Retinal pigment epithelial cell (primary cell): ENCODE results near the gene RALGDS.

Experiments used
- DNase-seq: peaks from one replicate; pipeline ENCODE4 v3.0.0-alpha.2; 2010; ENCODE audit warnings: low read depth
- H3K4me3 ChIP-seq: 2 replicates; pipeline ENCODE4 v1.5.1; 2011; ENCODE audit warnings: mild to moderate bottlenecking, low read length, control low read depth, moderate library complexity
- CTCF ChIP-seq: conservative IDR thresholded peaks from 2 replicates; pipeline ENCODE4 v1.5.1; 2011; ENCODE audit warnings: low read depth, low read length, control low read depth, inconsistent platforms

Gene RALGDS

DNA sequence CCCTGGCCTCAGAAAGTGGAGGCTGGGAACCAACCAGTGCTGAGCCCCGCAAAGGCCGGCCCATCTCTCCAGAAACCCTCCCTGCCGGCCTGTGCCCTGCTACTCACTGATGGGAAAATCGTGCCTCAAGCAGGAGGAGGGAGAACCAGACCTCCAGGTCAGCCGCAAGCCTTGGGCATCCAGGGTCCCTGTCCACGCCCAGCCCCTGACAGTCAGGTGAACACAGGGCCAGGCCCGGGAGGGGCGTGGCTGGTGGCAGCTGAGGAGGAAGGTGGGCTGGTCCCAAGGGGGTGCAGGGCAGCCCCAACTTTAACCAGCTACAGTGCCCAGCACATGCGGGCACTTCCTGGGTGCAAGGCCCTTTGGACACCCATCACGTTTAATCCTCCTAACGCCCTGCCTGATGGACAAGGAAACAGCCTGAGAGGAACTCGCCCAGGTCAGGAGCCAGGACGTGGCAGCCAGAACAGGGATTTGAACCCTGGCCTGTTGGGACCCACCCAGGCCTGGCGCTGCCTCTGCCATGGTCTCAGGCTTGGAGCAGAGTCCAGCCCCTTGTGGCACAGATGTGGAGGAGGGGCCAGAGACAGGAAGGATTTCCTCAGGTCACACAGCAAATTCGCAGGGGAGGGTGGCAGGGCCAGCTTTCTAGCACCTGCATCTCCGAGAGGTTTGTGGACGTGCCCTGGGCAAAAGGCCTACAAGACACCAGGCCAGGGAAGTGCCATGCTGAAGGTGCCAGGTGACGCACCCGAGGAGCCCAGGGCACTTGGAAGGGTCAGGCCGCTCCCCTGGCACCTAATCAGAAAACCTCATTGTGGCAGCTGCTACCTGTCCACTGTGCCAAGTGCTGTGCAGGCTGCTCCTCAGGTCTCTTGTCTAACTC lies 4.5 kb downstream of the RALGDS start:
- DNase-seq: no peak
- TF ChIP-seq CTCF: no peak
- H3K4me3 ChIP-seq: no peak overlapping the region

- no peak for DNase-seq
- no peak overlapping the region for H3K4me3 ChIP-seq
- TF ChIP-seq CTCF: no peak
Observed at GRCh38 chr9:133115604-133116345, 5.3 kb downstream of the RALGDS start.

GRCh38 chr9:133114886-133115603 lies 6.0 kb downstream of the RALGDS start:
- DNase-seq: no peak
- no peak for TF ChIP-seq CTCF
- H3K4me3 ChIP-seq: no peak overlapping the region

- H3K4me3 ChIP-seq: no peak overlapping the region
- no peak for TF ChIP-seq CTCF
- DNase-seq: no peak
Observed at GRCh38 chr9:133113949-133114885, 6.8 kb downstream of the RALGDS start.

DNA sequence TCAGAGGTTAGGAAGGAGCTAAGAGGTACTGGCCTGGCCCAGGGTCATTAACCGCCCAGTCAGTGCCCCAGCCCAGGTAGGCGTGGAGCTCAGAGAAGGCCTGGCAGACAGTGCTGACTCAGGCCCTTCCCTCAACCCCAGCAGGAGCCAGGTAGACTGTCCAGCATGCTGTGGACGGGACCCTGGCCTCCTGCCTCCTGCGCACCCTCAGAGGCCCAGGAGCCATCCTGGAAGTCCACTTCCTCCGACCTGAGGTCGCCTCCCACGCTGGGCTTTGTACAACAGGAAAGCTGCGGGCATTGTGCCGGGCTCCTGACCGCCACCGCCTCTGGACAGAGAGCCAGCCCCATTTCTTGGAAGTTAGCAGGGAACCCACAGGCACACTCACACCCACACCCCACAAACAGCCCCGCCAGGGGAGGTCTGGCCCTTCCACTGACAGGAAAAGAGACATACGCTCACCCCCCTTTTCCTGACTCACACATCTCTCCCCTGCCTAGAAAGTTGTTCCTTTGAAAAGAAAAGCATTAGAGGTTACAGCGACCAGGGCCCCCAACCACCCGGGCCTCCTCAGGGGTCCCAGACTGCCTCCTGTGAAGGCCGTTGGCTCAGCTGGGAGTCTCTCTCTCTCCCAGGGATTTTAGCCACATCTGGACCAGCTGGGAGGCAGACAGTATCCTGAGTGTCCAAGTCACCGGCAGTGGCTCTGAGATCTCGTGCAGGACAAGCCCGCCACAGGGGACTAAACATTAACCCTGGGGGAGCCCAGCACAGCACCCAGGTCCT lies 7.7 kb downstream of the RALGDS start:
- H3K4me3 ChIP-seq: no peak overlapping the region
- no peak for TF ChIP-seq CTCF
- no peak for DNase-seq

DNA sequence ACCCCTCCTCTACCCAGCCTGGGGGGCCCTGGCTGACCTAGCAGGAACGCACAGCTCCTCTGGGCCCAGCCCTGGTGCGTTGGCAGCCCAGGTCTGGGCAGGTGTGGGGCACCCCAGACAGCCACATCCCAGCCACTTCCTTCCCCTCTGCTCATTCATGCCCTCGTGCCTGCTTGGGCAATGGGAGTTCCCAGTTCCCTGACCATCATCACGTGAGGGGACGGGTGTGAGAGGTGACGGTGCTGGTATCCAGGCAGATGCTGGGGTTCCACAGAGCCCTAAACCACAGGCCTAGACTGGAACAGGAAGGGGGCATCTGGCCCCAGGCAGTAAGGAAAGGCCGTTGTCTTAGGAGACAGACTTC lies 8.4 kb downstream of the RALGDS start:
- no peak overlapping the region for H3K4me3 ChIP-seq
- DNase-seq: no peak
- no peak for TF ChIP-seq CTCF
